ENCODE measurements around the gene MECP2. TPM values are rescaled to one million over a fixed set of nuclear protein-coding genes. Genes with fewer than 3 reads are reported as not detected.

The MECP2 gene
- total RNA-seq, 2 experiments from 2014 or later, result 63.7 to 65.1 TPM

DNA sequence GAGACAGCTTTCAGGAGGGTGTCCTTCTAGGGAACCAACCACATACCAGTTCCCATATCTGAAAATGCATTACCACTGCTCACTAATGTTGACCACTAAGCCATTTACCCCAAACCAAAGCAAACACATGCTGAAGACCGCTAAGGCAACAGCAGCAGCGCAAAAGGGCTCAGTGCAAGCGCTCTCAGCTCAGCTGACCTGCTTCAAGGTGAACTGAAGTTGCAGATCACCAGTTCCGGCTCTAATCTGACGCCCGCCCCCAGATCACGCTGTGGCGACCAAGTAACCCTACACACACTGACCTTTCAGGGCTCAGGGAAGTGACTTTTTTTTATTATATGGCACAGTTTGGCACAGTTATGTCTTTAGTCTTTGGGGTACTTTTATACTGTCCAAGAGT lies 5.8 kb downstream of the MECP2 start:
- H3K4me1 Mint-ChIP-seq (ENCODE audit: low read depth), result peaks cover 60% of the 10 kb centered on the region
- peak; percentile 67 for DNase-seq
- intact Hi-C loops (cut with micrococcal nuclease), result no loop called here

GRCh38 chrX:154090731-154091130 lies 6.8 kb downstream of the MECP2 start:
- POLR2A ChIA-PET, result interaction anchor here (0.7 to 0.9 kb wide), 2 partner anchors 164 to 492 kb away, joined by 3 read pairs; partner anchors contain the start of gene CCNQ
- no peak for DNase-seq
- intact Hi-C loops (cut with micrococcal nuclease), result no loop called here
- CTCF ChIA-PET, result interaction anchor here (1.4 kb wide), 1 partner anchor 15 kb away, joined by 3 read pairs; no protein-coding TSS in a partner anchor
- Mint-ChIP-seq H3K4me1 (ENCODE audit: low read depth) (peaks cover 55% of the 10 kb centered on the region), H3K27ac (peak overlapping the region; percentile 63), H3K27me3 (no peaks in the 10 kb centered on the region), H3K4me3 (no peak overlapping the region), H3K9me3 (no peaks in the 10 kb centered on the region), H3K36me3 (ENCODE audit: low read depth) (peaks cover 35% of the 10 kb centered on the region)
- no peak for ATAC-seq
- TF ChIP-seq, protein P1, sequence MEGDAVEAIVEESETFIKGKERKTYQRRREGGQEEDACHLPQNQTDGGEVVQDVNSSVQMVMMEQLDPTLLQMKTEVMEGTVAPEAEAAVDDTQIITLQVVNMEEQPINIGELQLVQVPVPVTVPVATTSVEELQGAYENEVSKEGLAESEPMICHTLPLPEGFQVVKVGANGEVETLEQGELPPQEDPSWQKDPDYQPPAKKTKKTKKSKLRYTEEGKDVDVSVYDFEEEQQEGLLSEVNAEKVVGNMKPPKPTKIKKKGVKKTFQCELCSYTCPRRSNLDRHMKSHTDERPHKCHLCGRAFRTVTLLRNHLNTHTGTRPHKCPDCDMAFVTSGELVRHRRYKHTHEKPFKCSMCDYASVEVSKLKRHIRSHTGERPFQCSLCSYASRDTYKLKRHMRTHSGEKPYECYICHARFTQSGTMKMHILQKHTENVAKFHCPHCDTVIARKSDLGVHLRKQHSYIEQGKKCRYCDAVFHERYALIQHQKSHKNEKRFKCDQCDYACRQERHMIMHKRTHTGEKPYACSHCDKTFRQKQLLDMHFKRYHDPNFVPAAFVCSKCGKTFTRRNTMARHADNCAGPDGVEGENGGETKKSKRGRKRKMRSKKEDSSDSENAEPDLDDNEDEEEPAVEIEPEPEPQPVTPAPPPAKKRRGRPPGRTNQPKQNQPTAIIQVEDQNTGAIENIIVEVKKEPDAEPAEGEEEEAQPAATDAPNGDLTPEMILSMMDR (IDR thresholded peaks at IDR 0.05), result no peak

More for the DNA sequence above, 5.8 kb downstream of the MECP2 start:
- POLR2A ChIA-PET, result interaction anchor here (0.9 to 1.1 kb wide), 2 partner anchors 55 to 165 kb away, joined by 3 read pairs; no protein-coding TSS in a partner anchor
- CTCF ChIA-PET, result interaction anchor here (1.2 to 1.3 kb wide), 2 partner anchors 9 to 30 kb away, joined by 3 to 4 read pairs; no protein-coding TSS in a partner anchor
- peak; percentile 46 for ATAC-seq
- H3K9me3 Mint-ChIP-seq, result no peaks in the 10 kb centered on the region
- H3K36me3 Mint-ChIP-seq (ENCODE audit: low read depth), result peaks cover 42% of the 10 kb centered on the region
- H3K4me3 Mint-ChIP-seq, result no peak overlapping the region
- no peaks in the 10 kb centered on the region for H3K27me3 Mint-ChIP-seq
- TF ChIP-seq, protein P1 (IDR thresholded peaks at IDR 0.05), result no peak
- H3K27ac Mint-ChIP-seq, result peak overlapping the region; percentile 77

- Mint-ChIP-seq H3K36me3 (ENCODE audit: low read depth) (peaks cover 35% of the 10 kb centered on the region), H3K27me3 (no peaks in the 10 kb centered on the region), H3K4me3 (no peak overlapping the region), H3K9me3 (peaks cover 3% of the 10 kb centered on the region), H3K27ac (peak overlapping the region; percentile 89), H3K4me1 (ENCODE audit: low read depth) (peaks cover 38% of the 10 kb centered on the region)
- ChIA-PET POLR2A (interaction anchor here (0.7 to 1.2 kb wide), 2 partner anchors 10 to 104 kb away, joined by 3 to 4 read pairs; no protein-coding TSS in a partner anchor), CTCF (interaction anchor here (1.1 kb wide), 1 partner anchor 71 kb away, joined by 3 read pairs; no protein-coding TSS in a partner anchor)
- intact Hi-C loops (cut with micrococcal nuclease), result no loop called here
- ATAC-seq, result peak; percentile 73
- DNase-seq, result no peak
- TF ChIP-seq, protein P1 (IDR thresholded peaks at IDR 0.05), result no peak
Measured at GRCh38 chrX:154084449-154085300, 12.8 kb downstream of the MECP2 start.

DNA sequence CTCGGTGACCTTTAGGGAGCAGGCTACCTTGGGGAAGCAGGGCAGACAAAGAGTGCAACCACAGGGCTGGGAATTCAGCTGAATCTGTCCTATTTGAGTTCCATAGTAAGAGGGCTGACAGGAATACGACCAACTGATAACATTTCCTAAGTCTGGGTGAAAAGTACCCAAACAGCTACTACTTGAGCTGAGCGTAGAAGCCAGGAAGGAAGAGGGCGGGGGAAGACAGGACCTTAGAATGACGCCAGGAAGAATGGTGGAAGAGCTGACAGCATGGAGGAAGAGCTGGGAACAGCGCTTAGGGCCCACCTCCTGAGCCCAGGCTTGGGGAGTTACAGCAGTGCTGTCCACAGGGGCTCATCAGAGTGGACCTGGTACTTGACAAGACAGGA lies 14.4 kb downstream of the MECP2 start:
- Mint-ChIP-seq H3K36me3 (ENCODE audit: low read depth) (peaks cover 40% of the 10 kb centered on the region), H3K9me3 (peaks cover 3% of the 10 kb centered on the region), H3K4me3 (no peak overlapping the region), H3K27me3 (no peaks in the 10 kb centered on the region), H3K4me1 (ENCODE audit: low read depth) (peaks cover 35% of the 10 kb centered on the region), H3K27ac (peak overlapping the region; percentile 82)
- TF ChIP-seq, protein P1 (IDR thresholded peaks at IDR 0.05), result no peak
- intact Hi-C loops (cut with micrococcal nuclease), result no loop called here
- no peak for DNase-seq
- ChIA-PET CTCF (interaction anchor here (1.2 kb wide), 1 partner anchor 9 kb away, joined by 4 read pairs; no protein-coding TSS in a partner anchor), POLR2A (interaction anchor here (0.6 kb wide), 2 partner anchors 11 to 31 kb away, joined by 3 read pairs; no protein-coding TSS in a partner anchor)
- no peak for ATAC-seq
